Measurements from ENCODE around the gene DOK1.

The DOK1 gene

GRCh38 chr2:74582184-74582583, 27.7 kb downstream of the DOK1 start:
- no peak for TF ChIP-seq CTCF (IDR thresholded peaks at IDR 0.05; ENCODE audit: borderline replicate concordance, insufficient read depth, low read depth, low read length)

GRCh38 chr2:74583504-74583903, 29.0 kb downstream of the DOK1 start:
- TF ChIP-seq CTCF (IDR thresholded peaks at IDR 0.05; ENCODE audit: borderline replicate concordance, insufficient read depth, low read depth, low read length): no peak

More at GRCh38 chr2:74582184-74582583, 27.7 kb downstream of the DOK1 start:
- no peak overlapping the region for H3K4me3 ChIP-seq (ENCODE audit: low read depth, low read length)

GRCh38 chr2:74584088-74584645, 29.6 kb downstream of the DOK1 start:
- H3K4me3 ChIP-seq (ENCODE audit: low read depth, low read length): no peak overlapping the region
- TF ChIP-seq CTCF (IDR thresholded peaks at IDR 0.05; ENCODE audit: borderline replicate concordance, insufficient read depth, low read depth, low read length): no peak

More at GRCh38 chr2:74583504-74583903, 29.0 kb downstream of the DOK1 start:
- no peak overlapping the region for H3K4me3 ChIP-seq (ENCODE audit: low read depth, low read length)

GRCh38 chr2:74585406-74586185, 31.1 kb downstream of the DOK1 start:
- no peak for TF ChIP-seq CTCF (IDR thresholded peaks at IDR 0.05; ENCODE audit: borderline replicate concordance, insufficient read depth, low read depth, low read length)
- H3K4me3 ChIP-seq (ENCODE audit: low read depth, low read length): no peak overlapping the region

GRCh38 chr2:74587664-74588277, 33.3 kb downstream of the DOK1 start:
- TF ChIP-seq CTCF (IDR thresholded peaks at IDR 0.05; ENCODE audit: borderline replicate concordance, insufficient read depth, low read depth, low read length): peak; percentile 53; the same call in 1 of the 2 replicates
- H3K4me3 ChIP-seq (ENCODE audit: low read depth, low read length): no peak overlapping the region

- TF ChIP-seq CTCF (IDR thresholded peaks at IDR 0.05; ENCODE audit: borderline replicate concordance, insufficient read depth, low read depth, low read length): no peak
These were observed 34.1 kb downstream of the DOK1 start for GRCh38 chr2:74588664-74589063.

More at GRCh38 chr2:74588664-74589063, 34.1 kb downstream of the DOK1 start:
- H3K4me3 ChIP-seq (ENCODE audit: low read depth, low read length): no peak overlapping the region
